GM23248 (cell line): Measurements from ENCODE around the gene MUC2. TPM values are rescaled to one million over a fixed set of nuclear protein-coding genes. Genes with fewer than 3 reads are reported as not detected.

Source experiments
- DNase-seq: peaks from one replicate; pipeline ENCODE4 v3.0.0-alpha.2; 2015
- H2AFZ ChIP-seq: fragments of 200-600 bp; sonication (generic); 2 replicates; pipeline ENCODE4 v1.6.1; 2016; ENCODE audit warnings: antibody characterized with exemption
- H3F3A ChIP-seq: fragments of 200-600 bp; sonication (generic); 2 replicates; pipeline ENCODE4 v1.6.1; 2016; ENCODE audit warnings: mild to moderate bottlenecking, antibody characterized with exemption, mixed run types; ENCODE audit not compliant: insufficient read depth
- H3K27ac ChIP-seq: fragments of 200-600 bp; sonication (generic); 2 replicates; pipeline ENCODE4 v1.5.1; 2016; ENCODE audit warnings: mild to moderate bottlenecking
- H3K27me3 ChIP-seq: fragments of 200-600 bp; sonication (generic); replicated peaks from 2 replicates; pipeline ENCODE4 v1.6.1; 2016; ENCODE audit warnings: mild to moderate bottlenecking; ENCODE audit not compliant: insufficient read depth
- H3K36me3 ChIP-seq: fragments of 200-600 bp; sonication (generic); 2 replicates; pipeline ENCODE4 v1.6.1; 2016; ENCODE audit warnings: low read depth, mild to moderate bottlenecking
- H3K4me1 ChIP-seq: fragments of 200-600 bp; sonication (generic); 2 replicates; pipeline ENCODE4 v1.6.1; 2016; ENCODE audit warnings: mild to moderate bottlenecking; ENCODE audit not compliant: insufficient read depth
- H3K4me2 ChIP-seq: fragments of 200-600 bp; sonication (generic); one replicate; pipeline ENCODE4 v1.6.1; 2016; ENCODE audit warnings: mild to moderate bottlenecking; ENCODE audit not compliant: unreplicated experiment
- H3K4me3 ChIP-seq: fragments of 200-600 bp; sonication (generic); 2 replicates; pipeline ENCODE4 v1.5.1; 2016; ENCODE audit warnings: mild to moderate bottlenecking
- H3K79me2 ChIP-seq: fragments of 200-600 bp; sonication (generic); 2 replicates; pipeline ENCODE4 v1.6.1; 2016; ENCODE audit warnings: mild to moderate bottlenecking; ENCODE audit not compliant: insufficient read depth
- H3K9ac ChIP-seq: fragments of 200-600 bp; sonication (generic); 2 replicates; pipeline ENCODE4 v1.6.1; 2016; ENCODE audit warnings: mild to moderate bottlenecking
- H3K9me2 ChIP-seq: fragments of 200-600 bp; sonication (generic); 2 replicates; pipeline ENCODE4 v1.6.1; 2016; ENCODE audit warnings: mixed run types, mild to moderate bottlenecking, moderate library complexity; ENCODE audit not compliant: insufficient read depth
- H3K9me3 ChIP-seq: fragments of 200-600 bp; sonication (generic); one replicate; pipeline ENCODE4 v1.6.1; 2017; ENCODE audit warnings: low read depth
- H4K20me1 ChIP-seq: fragments of 200-600 bp; sonication (generic); 2 replicates; pipeline ENCODE4 v1.6.0; 2016; ENCODE audit not compliant: insufficient read depth
- EZH2 ChIP-seq: fragments of 200-600 bp; sonication (generic); IDR thresholded peaks from 2 replicates; pipeline ENCODE4 v1.6.1; 2018; ENCODE audit warnings: antibody characterized with exemption, mild to moderate bottlenecking; ENCODE audit not compliant: insufficient read depth, poor library complexity, severe bottlenecking
- EZH2phosphoT487 ChIP-seq: fragments of 200-600 bp; sonication (generic); IDR thresholded peaks from 2 replicates; pipeline ENCODE4 v1.6.1; 2018; ENCODE audit warnings: antibody characterized with exemption, moderate library complexity, mild to moderate bottlenecking, low read depth; ENCODE audit not compliant: insufficient read depth
- WGBS, 2 experiments: methylation state at CpG; one replicate each; pipeline ENCODE4 v1.1.6; 2015 to 2017; ENCODE audit warnings: low lambda C conversion rate in 2 of 2, low coverage in 1 of 2; ENCODE audit errors: missing lambda C conversion rate in 2 of 2; 5-methylcytosine and 5-hydroxymethylcytosine counted together
- in situ Hi-C: fragments of 300-500 bp; cut with MboI; formaldehyde crosslinking; loops from 2 replicates; pipeline ENCODE4 v1.15.0; 2020
- polyA plus RNA-seq: library from polyadenylated mRNA; unstranded; fragments of >200 nt; fragmentation: Nextera tagmentation; extraction: Ambion mirVana; gene quantifications from 2 replicates; pipeline ENCODE4 v1.2.1, GENCODE V29; 2016
- total RNA-seq: library from RNA; depleted of rRNA; stranded (reverse); fragments of >200 nt; shearing (Covaris generic); gene quantifications from 2 replicates; pipeline ENCODE4 v1.2.3, GENCODE V29; 2014

Gene MUC2
- total and polyA plus RNA-seq, 2 experiments from 2014 or later: not detected

GRCh38 chr11:1033016-1033798 is 41.5 kb upstream of the MUC2 start:
- 63 to 66% methylated on average over 32 to 38 of the region's 38 CpGs for WGBS, 2 experiments
- no peaks in the 10 kb centered on the region for H3K79me2 ChIP-seq
- no peak overlapping the region for H3K4me3 ChIP-seq
- no peaks in the 10 kb centered on the region for H3F3A ChIP-seq
- no peaks in the 10 kb centered on the region for H3K9me2 ChIP-seq
- TF ChIP-seq EZH2 (no peak), EZH2phosphoT487 (no peak)
- H3K9ac ChIP-seq: no peak overlapping the region
- no peak overlapping the region for H3K27ac ChIP-seq
- no peaks in the 10 kb centered on the region for H3K4me1 ChIP-seq
- in situ Hi-C loops: no loop called here
- no peaks in the 10 kb centered on the region; the same call in 1 of the 2 replicates for H3K27me3 ChIP-seq
- H3K9me3 ChIP-seq: no peaks in the 10 kb centered on the region
- no peaks in the 10 kb centered on the region for H4K20me1 ChIP-seq
- DNase-seq: no peak
- H2AFZ ChIP-seq: no peak overlapping the region
- no peak overlapping the region for H3K4me2 ChIP-seq
- H3K36me3 ChIP-seq: no peaks in the 10 kb centered on the region

- H3K36me3 ChIP-seq: no peaks in the 10 kb centered on the region
- H3K9me2 ChIP-seq: no peaks in the 10 kb centered on the region
- H3K9me3 ChIP-seq: no peaks in the 10 kb centered on the region
- no peak overlapping the region for H3K27ac ChIP-seq
- no peak overlapping the region for H2AFZ ChIP-seq
- DNase-seq: peak; percentile 16
- no peak overlapping the region for H3K9ac ChIP-seq
- in situ Hi-C loops: no loop called here
- no peak overlapping the region for H3K4me3 ChIP-seq
- 59 to 63% methylated on average over 8 of the region's 8 CpGs for WGBS, 2 experiments
- no peaks in the 10 kb centered on the region for H4K20me1 ChIP-seq
- no peaks in the 10 kb centered on the region for H3K79me2 ChIP-seq
- no peaks in the 10 kb centered on the region; the same call in 1 of the 2 replicates for H3K27me3 ChIP-seq
- no peak overlapping the region for H3K4me2 ChIP-seq
- no peak for TF ChIP-seq EZH2phosphoT487
- TF ChIP-seq EZH2: no peak
- H3F3A ChIP-seq: no peaks in the 10 kb centered on the region
- no peaks in the 10 kb centered on the region for H3K4me1 ChIP-seq
These were observed 40.7 kb upstream of the MUC2 start for GRCh38 chr11:1034001-1034400.

- Histone ChIP-seq H3K9me2 (no peaks in the 10 kb centered on the region), H3K27ac (no peak overlapping the region), H3K4me3 (no peak overlapping the region), H2AFZ (no peak overlapping the region), H4K20me1 (no peaks in the 10 kb centered on the region), H3K9ac (no peak overlapping the region), H3K9me3 (no peaks in the 10 kb centered on the region), H3K4me1 (no peaks in the 10 kb centered on the region), H3F3A (no peaks in the 10 kb centered on the region), H3K4me2 (no peak overlapping the region), H3K79me2 (no peaks in the 10 kb centered on the region), H3K27me3 (no peaks in the 10 kb centered on the region; the same call in 1 of the 2 replicates), H3K36me3 (no peaks in the 10 kb centered on the region)
- no peak for TF ChIP-seq EZH2
- TF ChIP-seq EZH2phosphoT487: no peak
- in situ Hi-C loops: no loop called here
- no peak for DNase-seq
- 49 to 61% methylated on average over 18 to 38 of the region's 39 CpGs for WGBS, 2 experiments
These were observed 40.0 kb upstream of the MUC2 start for GRCh38 chr11:1034456-1035295.

GRCh38 chr11:1035577-1036283 is 38.9 kb upstream of the MUC2 start:
- Histone ChIP-seq H3K4me1 (no peaks in the 10 kb centered on the region), H3K4me3 (no peak overlapping the region), H3K79me2 (no peaks in the 10 kb centered on the region), H2AFZ (no peak overlapping the region), H3F3A (no peaks in the 10 kb centered on the region), H3K36me3 (no peaks in the 10 kb centered on the region), H3K4me2 (no peak overlapping the region), H3K9me3 (no peaks in the 10 kb centered on the region), H3K27me3 (no peaks in the 10 kb centered on the region; the same call in 1 of the 2 replicates), H3K9ac (no peak overlapping the region), H3K9me2 (no peaks in the 10 kb centered on the region), H3K27ac (no peak overlapping the region), H4K20me1 (no peaks in the 10 kb centered on the region)
- no peak for DNase-seq
- in situ Hi-C loops: no loop called here
- 64 to 72% methylated on average over 9 to 26 of the region's 29 CpGs for WGBS, 2 experiments
- no peak for TF ChIP-seq EZH2phosphoT487
